ENCODE data around the gene DHX8. TPM values are rescaled to one million over a fixed set of nuclear protein-coding genes. Genes with fewer than 3 reads are reported as not detected.

DHX8 gene
- total RNA-seq, 1 experiment from 2014 or later, result 53.5 TPM

DNA sequence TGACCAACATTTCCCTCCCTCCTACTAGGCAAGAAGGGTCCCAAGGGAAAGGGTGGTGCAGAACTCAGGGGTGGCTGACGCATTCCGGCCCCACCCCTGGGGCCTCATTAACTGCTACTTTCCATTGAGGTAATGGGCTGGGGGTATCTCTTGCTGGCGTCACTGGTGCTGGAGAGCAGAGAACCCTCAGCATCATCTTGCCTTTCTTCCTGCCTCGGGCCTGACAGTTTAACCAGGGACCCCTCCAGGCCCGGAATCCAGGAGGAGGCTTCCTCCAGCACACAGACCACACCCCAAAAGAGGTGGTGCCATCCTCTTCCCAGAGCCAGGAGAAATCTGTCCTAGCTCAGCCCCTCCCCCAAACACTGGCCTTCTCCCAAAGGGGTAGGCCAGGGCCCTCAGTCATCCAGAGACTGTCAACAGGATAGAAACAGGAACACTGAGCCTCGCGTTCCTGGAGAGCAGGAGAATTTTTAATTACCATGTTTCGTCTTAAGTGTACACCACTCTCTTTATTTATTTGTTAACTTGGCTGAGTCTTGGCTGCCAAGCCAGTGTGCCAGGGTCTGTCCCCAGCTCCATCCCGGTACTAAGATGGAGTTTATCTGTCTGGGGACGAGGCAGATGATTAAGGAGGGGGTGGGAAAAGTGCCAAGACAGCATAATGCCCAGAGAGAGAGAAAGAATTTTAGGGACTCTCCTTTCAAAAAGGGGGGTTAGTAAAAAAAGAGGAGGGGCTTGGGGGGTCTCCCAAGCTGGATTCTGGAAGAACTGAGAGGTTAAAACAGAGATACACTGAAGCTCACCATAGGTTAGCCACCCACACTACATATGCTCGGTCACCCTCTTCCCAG, 57.3 kb downstream of the DHX8 start:
- TF ChIP-seq ZBTB33 (IDR thresholded peaks at IDR 0.05; ENCODE audit: extremely low read depth, insufficient replicate concordance, low read length) (no peak), ZNF274 (IDR thresholded peaks at IDR 0.05; ENCODE audit: low read depth, low read length) (no peak), EZH2 (IDR thresholded peaks at IDR 0.05) (no peak), REST (IDR thresholded peaks at IDR 0.05; ENCODE audit: low read depth) (no peak), SP1 (IDR thresholded peaks at IDR 0.05; ENCODE audit: low read depth) (no peak), ELF1 (IDR thresholded peaks at IDR 0.05; ENCODE audit: borderline replicate concordance, low read depth) (no peak), CBX3 (IDR thresholded peaks at IDR 0.05; ENCODE audit: low read depth) (no peak), ATF3 (IDR thresholded peaks at IDR 0.05) (no peak), ZFX (IDR thresholded peaks at IDR 0.05) (no peak)
- Histone ChIP-seq H3K79me2 (ENCODE audit: insufficient read depth, low read length) (peaks cover 32% of the 10 kb centered on the region), H3K4me3 (replicated peaks in 1 of 2; ENCODE audit: low read depth in 1 of 2, low read length in 2 of 2) (no peak overlapping the region), H3K9ac (ENCODE audit: low read length) (no peak overlapping the region), H3K9me2 (ENCODE audit: insufficient read depth) (no peaks in the 10 kb centered on the region), H2AFZ (ENCODE audit: low read depth, low read length, poor library complexity, severe bottlenecking) (no peak overlapping the region), H3K4me2 (ENCODE audit: low read length) (no peak overlapping the region), H3K9me3 (ENCODE audit: control insufficient read depth in 1 of 2, insufficient read depth in 1 of 2, low read depth in 1 of 2, low read length in 2 of 2) (no peaks in the 10 kb centered on the region), H3K4me1 (ENCODE audit: control insufficient read depth in 1 of 2, insufficient read depth in 2 of 2, low read length in 2 of 2) (peaks cover 32 to 42% of the 10 kb centered on the region in 2 experiments), H3K36me3 (ENCODE audit: control insufficient read depth in 1 of 2, insufficient read depth in 2 of 2, low read length in 2 of 2) (peaks cover 0 to 3% of the 10 kb centered on the region in 2 experiments; a peak in 1 of 4 replicates), H4K20me1 (ENCODE audit: insufficient read depth) (no peaks in the 10 kb centered on the region), H3K27ac (ENCODE audit: low read depth, low read length) (no peak overlapping the region), H3K27me3 (ENCODE audit: insufficient read depth, low read length) (no peaks in the 10 kb centered on the region)
- ChIA-PET POLR2A (no interaction called here), RAD21 (ENCODE audit: low non-redundant PET in 1 of 2, low total read pairs in 2 of 2, uncharacterized antibody in 2 of 2, unreplicated experiment in 2 of 2) (no interaction called here), CTCF (no interaction called here)
- no peak for DNase-seq (ENCODE audit: low read depth, low spot score)
- no TSS peak for BruUV-seq (replicated peaks)
- intact Hi-C loops (cut with micrococcal nuclease), result no loop called here
- ATAC-seq, result no peak

All from HCT116 (cell line).